H9 (cell line): ENCODE data around the gene FSTL4. TPM values are rescaled to one million over a fixed set of nuclear protein-coding genes. Genes with fewer than 3 reads are reported as not detected.

Source experiments
- DNase-seq: peaks from one replicate; pipeline ENCODE4 v3.0.0-alpha.2; 2017
- H2AFZ ChIP-seq: one replicate; pipeline ENCODE4 v1.6.1; 2013; ENCODE audit warnings: mild to moderate bottlenecking, low read length, control low read depth, moderate library complexity
- H2AK5ac ChIP-seq: 2 replicates; pipeline ENCODE4 v1.6.1; 2013; ENCODE audit warnings: low read length, control low read depth, mixed read lengths; ENCODE audit not compliant: insufficient read length
- H2BK120ac ChIP-seq: one replicate; pipeline ENCODE4 v1.6.1; 2013; ENCODE audit warnings: low read depth, mild to moderate bottlenecking, low read length, control low read depth, inconsistent platforms; ENCODE audit not compliant: poor library complexity, severe bottlenecking
- H2BK12ac ChIP-seq: 2 replicates; pipeline ENCODE4 v1.6.1; 2013; ENCODE audit warnings: low read length, control low read depth, mixed read lengths, low read depth; ENCODE audit not compliant: insufficient read length
- H2BK15ac ChIP-seq: 2 replicates; pipeline ENCODE4 v1.6.1; 2013; ENCODE audit warnings: low read depth, low read length, control low read depth
- H2BK20ac ChIP-seq: one replicate; pipeline ENCODE4 v1.6.1; 2013; ENCODE audit warnings: low read depth, mild to moderate bottlenecking, low read length, control low read depth, inconsistent platforms; ENCODE audit not compliant: poor library complexity, severe bottlenecking
- H2BK5ac ChIP-seq: 2 replicates; pipeline ENCODE4 v1.6.1; 2013; ENCODE audit warnings: low read length, control low read depth, mixed read lengths; ENCODE audit not compliant: insufficient read length
- H3K14ac ChIP-seq: 2 replicates; pipeline ENCODE4 v1.6.1; 2013; ENCODE audit warnings: low read length, control low read depth; ENCODE audit not compliant: insufficient read depth
- H3K18ac ChIP-seq: 2 replicates; pipeline ENCODE4 v1.6.1; 2013; ENCODE audit warnings: low read depth, mild to moderate bottlenecking, mixed read lengths, low read length, control low read depth; ENCODE audit not compliant: insufficient read length
- H3K23ac ChIP-seq: 2 replicates; pipeline ENCODE4 v1.6.1; 2013; ENCODE audit warnings: low read length, control low read depth, mixed read lengths, low read depth; ENCODE audit not compliant: insufficient read length
- H3K23me2 ChIP-seq: 2 replicates; pipeline ENCODE4 v1.6.1; 2013; ENCODE audit warnings: low read depth, mild to moderate bottlenecking, mixed read lengths, low read length, control low read depth; ENCODE audit not compliant: insufficient read length, poor library complexity, severe bottlenecking
- H3K27ac ChIP-seq: 2 replicates; pipeline ENCODE4 v1.5.1; 2013; ENCODE audit warnings: low read length, control low read depth, mixed read lengths, low read depth; ENCODE audit not compliant: insufficient read length
- H3K27me3 ChIP-seq: 2 replicates; pipeline ENCODE4 v1.6.1; 2013; ENCODE audit warnings: low read length, control low read depth, inconsistent platforms; ENCODE audit not compliant: insufficient read depth
- H3K4ac ChIP-seq: 2 replicates; pipeline ENCODE4 v1.6.1; 2013; ENCODE audit warnings: low read depth, mild to moderate bottlenecking, control low read depth, inconsistent platforms, low read length, moderate library complexity
- H3K4me1 ChIP-seq: 2 replicates; pipeline ENCODE4 v1.6.1; 2013; ENCODE audit warnings: low read length, control low read depth, inconsistent platforms; ENCODE audit not compliant: insufficient read depth
- H3K4me2 ChIP-seq: 2 replicates; pipeline ENCODE4 v1.6.1; 2013; ENCODE audit warnings: low read length, control low read depth, mixed read lengths; ENCODE audit not compliant: insufficient read length, insufficient read depth
- H3K56ac ChIP-seq: 2 replicates; pipeline ENCODE4 v1.6.1; 2013; ENCODE audit warnings: low read depth, mild to moderate bottlenecking, mixed read lengths, low read length, control low read depth; ENCODE audit not compliant: insufficient read length
- H3K79me1 ChIP-seq: 2 replicates; pipeline ENCODE4 v1.6.1; 2013; ENCODE audit warnings: low read depth, mild to moderate bottlenecking, moderate library complexity, low read length, control low read depth, inconsistent platforms; ENCODE audit not compliant: insufficient read depth, poor library complexity, severe bottlenecking
- H3K79me2 ChIP-seq: 2 replicates; pipeline ENCODE4 v1.6.1; 2013; ENCODE audit warnings: low read length, control low read depth, inconsistent platforms; ENCODE audit not compliant: insufficient read depth
- H3K9ac ChIP-seq: 2 replicates; pipeline ENCODE4 v1.6.1; 2013; ENCODE audit warnings: low read length, control low read depth, mixed read lengths; ENCODE audit not compliant: insufficient read length; ENCODE audit errors: extremely low read depth
- H3K9me3 ChIP-seq: one replicate; pipeline ENCODE4 v1.6.1; 2013; ENCODE audit warnings: low read depth, low read length, inconsistent platforms; ENCODE audit not compliant: control insufficient read depth
- H3T11ph ChIP-seq: one replicate; pipeline ENCODE4 v1.6.1; 2013; ENCODE audit warnings: mild to moderate bottlenecking, low read length, control low read depth, inconsistent platforms
- H4K20me1 ChIP-seq: one replicate; pipeline ENCODE4 v1.6.1; 2013; ENCODE audit not compliant: control insufficient read depth, insufficient read length, insufficient read depth
- H4K5ac ChIP-seq: 2 replicates; pipeline ENCODE4 v1.6.1; 2013; ENCODE audit warnings: low read depth, mild to moderate bottlenecking, mixed read lengths, low read length, control low read depth; ENCODE audit not compliant: insufficient read length
- H4K8ac ChIP-seq: replicated peaks from 2 replicates; pipeline ENCODE4 v1.6.1; 2013; ENCODE audit warnings: low read length, control low read depth, mixed read lengths, low read depth; ENCODE audit not compliant: insufficient read length
- H4K91ac ChIP-seq: 2 replicates; pipeline ENCODE4 v1.6.1; 2013; ENCODE audit warnings: low read depth, mild to moderate bottlenecking, moderate library complexity, mixed read lengths, low read length, control low read depth; ENCODE audit not compliant: insufficient read length
- H3K27ac Mint-ChIP-seq, 3 experiments: 2 replicates in 2 of 3; 3 replicates in 1 of 3; pipeline ENCODE4 v1.8.0; 2020 to 2021; ENCODE audit warnings: mixed read lengths in 3 of 3, mild to moderate bottlenecking in 1 of 3, moderate library complexity in 1 of 3
- H3K27me3 Mint-ChIP-seq: 2 replicates; pipeline ENCODE4 v1.8.0; 2021; ENCODE audit warnings: low read depth, mild to moderate bottlenecking, moderate library complexity, mixed read lengths
- H3K36me3 Mint-ChIP-seq, 3 experiments: 2 replicates in 2 of 3; 3 replicates in 1 of 3; pipeline ENCODE4 v1.8.0; 2020 to 2021; ENCODE audit warnings: low read depth in 3 of 3, mixed read lengths in 3 of 3; ENCODE audit not compliant: insufficient read depth in 1 of 3
- H3K4me1 Mint-ChIP-seq, 2 experiments: 2 replicates each; pipeline ENCODE4 v1.8.0; 2020; ENCODE audit warnings: mixed read lengths in 2 of 2
- H3K4me3 Mint-ChIP-seq, 2 experiments: 2 replicates in 1 of 2; 3 replicates in 1 of 2; pipeline ENCODE4 v1.8.0; 2020 to 2021; ENCODE audit warnings: mild to moderate bottlenecking in 2 of 2, mixed read lengths in 2 of 2, moderate library complexity in 1 of 2
- H3K9me3 Mint-ChIP-seq, 2 experiments: 2 replicates in 1 of 2; 3 replicates in 1 of 2; pipeline ENCODE4 v1.8.0; 2020; ENCODE audit warnings: mild to moderate bottlenecking in 2 of 2, mixed read lengths in 2 of 2, moderate library complexity in 1 of 2
- CTCF ChIP-seq: fragments of 200-600 bp; sonication (generic); conservative IDR thresholded peaks from 3 replicates; pipeline ENCODE4 v1.8.0; 2021; ENCODE audit warnings: antibody characterized with exemption, mild to moderate bottlenecking
- WGBS: extraction: QIAGEN DNeasy Blood & Tissue Kit; methylation state at CpG from one replicate; pipeline ENCODE4 v1.1.7; 2013; ENCODE audit warnings: missing lambda C conversion rate, low lambda C conversion rate, mixed read lengths; ENCODE audit not compliant: insufficient read length; ENCODE audit errors: extremely low coverage; 5-methylcytosine and 5-hydroxymethylcytosine counted together
- total RNA-seq: library from RNA; stranded (reverse); gene quantifications from 2 replicates; pipeline ENCODE4 v1.2.1, GENCODE V29; 2021

Gene FSTL4
- total RNA-seq, 1 experiment from 2014 or later = 5.7 TPM

GRCh38 chr5:133384903-133385302 lies 227.4 kb downstream of the FSTL4 start:
- Histone ChIP-seq H3K4ac (no peak overlapping the region), H3K9me3 (no peaks in the 10 kb centered on the region), H3T11ph (no peak overlapping the region), H2BK20ac (no peak overlapping the region), H2BK120ac (no peak overlapping the region), H3K4me2 (no peak overlapping the region), H3K27me3 (no peaks in the 10 kb centered on the region), H4K8ac (no peak overlapping the region), H4K5ac (no peak overlapping the region), H2AFZ (no peak overlapping the region), H2BK5ac (no peak overlapping the region), H3K14ac (no peak overlapping the region), H2AK5ac (no peak overlapping the region), H3K79me2 (no peaks in the 10 kb centered on the region), H3K4me1 (peaks cover 5% of the 10 kb centered on the region; the same call in 1 of the 2 replicates), H4K20me1 (no peaks in the 10 kb centered on the region), H3K56ac (no peak overlapping the region), H3K9ac (no peak overlapping the region), H4K91ac (no peak overlapping the region), H3K79me1 (no peaks in the 10 kb centered on the region), H3K18ac (no peak overlapping the region), H3K23ac (no peak overlapping the region), H3K23me2 (no peaks in the 10 kb centered on the region), H3K27ac (no peak overlapping the region), H2BK12ac (no peak overlapping the region), H2BK15ac (no peak overlapping the region)
- no CpG with 5 or more reads among the region's 9 CpGs for WGBS
- Mint-ChIP-seq H3K4me1 (peaks cover 19 to 26% of the 10 kb centered on the region in 2 experiments), H3K36me3 (no peaks in the 10 kb centered on the region; a peak in 1 of 7 replicates), H3K9me3 (no peaks in the 10 kb centered on the region), H3K27ac (no peak overlapping the region), H3K27me3 (peaks cover 3% of the 10 kb centered on the region; the same call in 1 of the 2 replicates), H3K4me3 (no peak overlapping the region)
- peak; percentile 19 for DNase-seq
- no peak for TF ChIP-seq CTCF
